ENCODE results near the gene PLEKHO2. TPM values are rescaled to one million over a fixed set of nuclear protein-coding genes. Genes with fewer than 3 reads are reported as not detected.

The PLEKHO2 gene
- total and polyA plus RNA-seq, 2 experiments from 2014 or later: 9.0 to 29.4 TPM

DNA sequence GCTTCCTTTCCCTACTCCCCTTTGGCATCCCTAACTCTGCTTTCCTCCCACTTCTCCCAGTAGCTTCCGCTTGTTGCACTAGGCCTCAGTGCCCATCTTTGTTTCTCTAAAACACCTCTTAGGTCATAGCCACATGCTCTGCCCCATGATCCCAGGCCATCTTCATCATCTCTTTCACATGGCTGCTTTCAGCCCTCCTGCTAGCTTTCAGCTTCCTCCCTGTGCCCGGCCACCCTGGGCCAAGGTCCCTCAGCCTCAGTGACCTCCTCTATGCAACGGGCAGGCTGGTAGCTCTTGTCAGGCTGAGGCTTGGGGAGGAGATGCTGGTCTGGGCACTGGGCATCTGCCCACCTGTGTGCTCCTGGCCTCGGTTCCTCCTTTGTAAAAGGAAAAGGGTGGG is 2.3 kb downstream of the PLEKHO2 start:
- peaks cover 63% of the 10 kb centered on the region for H4K20me1 ChIP-seq (replicated peaks; ENCODE audit: insufficient read depth)
- peak overlapping the region; percentile 94 for H3K4me2 ChIP-seq
- TF ChIP-seq STAT1 (IDR thresholded peaks at IDR 0.05; ENCODE audit: unreplicated experiment): no peak
- TF ChIP-seq CREB1 (CRISPR knock-in tag; IDR thresholded peaks at IDR 0.05; ENCODE audit: low read depth): no peak
- TF ChIP-seq, protein P1, sequence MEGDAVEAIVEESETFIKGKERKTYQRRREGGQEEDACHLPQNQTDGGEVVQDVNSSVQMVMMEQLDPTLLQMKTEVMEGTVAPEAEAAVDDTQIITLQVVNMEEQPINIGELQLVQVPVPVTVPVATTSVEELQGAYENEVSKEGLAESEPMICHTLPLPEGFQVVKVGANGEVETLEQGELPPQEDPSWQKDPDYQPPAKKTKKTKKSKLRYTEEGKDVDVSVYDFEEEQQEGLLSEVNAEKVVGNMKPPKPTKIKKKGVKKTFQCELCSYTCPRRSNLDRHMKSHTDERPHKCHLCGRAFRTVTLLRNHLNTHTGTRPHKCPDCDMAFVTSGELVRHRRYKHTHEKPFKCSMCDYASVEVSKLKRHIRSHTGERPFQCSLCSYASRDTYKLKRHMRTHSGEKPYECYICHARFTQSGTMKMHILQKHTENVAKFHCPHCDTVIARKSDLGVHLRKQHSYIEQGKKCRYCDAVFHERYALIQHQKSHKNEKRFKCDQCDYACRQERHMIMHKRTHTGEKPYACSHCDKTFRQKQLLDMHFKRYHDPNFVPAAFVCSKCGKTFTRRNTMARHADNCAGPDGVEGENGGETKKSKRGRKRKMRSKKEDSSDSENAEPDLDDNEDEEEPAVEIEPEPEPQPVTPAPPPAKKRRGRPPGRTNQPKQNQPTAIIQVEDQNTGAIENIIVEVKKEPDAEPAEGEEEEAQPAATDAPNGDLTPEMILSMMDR (conservative IDR thresholded peaks at IDR 0.05; ENCODE audit: low read depth in 2 of 2): no peak
- Mint-ChIP-seq H3K4me1 (peaks cover 68% of the 10 kb centered on the region), H3K9me3 (no peaks in the 10 kb centered on the region), H3K36me3 (ENCODE audit: low read depth) (peaks cover 17% of the 10 kb centered on the region), H3K4me3 (peak overlapping the region; percentile 95), H3K27ac (no peak overlapping the region), H3K27me3 (ENCODE audit: insufficient read depth, low read depth, poor library complexity) (peaks cover 18% of the 10 kb centered on the region)
- H3K27ac ChIP-seq (ENCODE audit: low read depth): no peak overlapping the region
- no peaks in the 10 kb centered on the region; the same call in 1 of the 2 replicates for H3K36me3 ChIP-seq (ENCODE audit: insufficient read depth)
- peak overlapping the region; percentile 88 for H3K4me3 ChIP-seq
- ATAC-seq (no peak), DNase-seq (ENCODE audit: low spot score) (no peak)
- H2AFZ ChIP-seq: no peak overlapping the region
- H3K4me1 ChIP-seq (ENCODE audit: insufficient read depth): peaks cover 55% of the 10 kb centered on the region
- peaks cover 68% of the 10 kb centered on the region for H3K79me2 ChIP-seq (replicated peaks; ENCODE audit: insufficient read depth)
- H3K27me3 ChIP-seq (ENCODE audit: insufficient read depth): no peaks in the 10 kb centered on the region
- H3K9me2 ChIP-seq (ENCODE audit: insufficient read depth): no peaks in the 10 kb centered on the region
- H3F3A ChIP-seq (replicated peaks; ENCODE audit: low read depth): peaks cover 22% of the 10 kb centered on the region; the same call in 1 of the 2 replicates

DNA sequence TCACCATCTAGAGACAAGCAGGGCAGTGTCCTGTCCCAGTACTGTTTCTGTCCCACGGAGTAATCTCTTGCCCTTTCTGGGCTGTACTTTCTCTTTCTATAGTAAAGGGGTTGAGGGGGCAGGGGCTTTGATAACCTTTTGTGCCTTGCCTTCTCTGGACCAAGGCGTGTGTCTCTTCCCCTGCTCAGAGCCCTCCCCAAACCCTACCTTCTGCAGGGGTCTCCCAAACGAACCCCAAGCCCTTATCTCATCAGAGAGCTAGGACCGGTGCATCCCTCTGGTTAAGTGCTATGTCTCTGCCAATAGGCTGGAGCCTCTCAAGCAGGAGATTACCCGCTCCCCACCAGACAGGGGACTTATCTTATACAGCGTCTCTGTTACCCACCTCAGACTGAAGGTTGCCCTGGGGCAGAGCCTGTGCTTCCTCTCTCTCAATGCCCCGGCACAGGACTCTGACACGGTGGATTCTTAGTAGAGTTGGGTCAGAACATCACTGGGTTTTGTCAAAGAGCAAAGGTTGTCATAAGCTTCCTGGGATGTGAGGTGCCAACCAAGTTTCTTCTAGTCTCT is 2.9 kb downstream of the PLEKHO2 start:
- TF ChIP-seq EZH2phosphoT487 (IDR thresholded peaks at IDR 0.05; ENCODE audit: unreplicated experiment) (no peak), ZNF331 (CRISPR knock-in tag; IDR thresholded peaks at IDR 0.05; ENCODE audit: low read depth) (no peak), POLR2AphosphoS5 (IDR thresholded peaks at IDR 0.05; ENCODE audit: low read depth) (no peak), EZH2 (IDR thresholded peaks at IDR 0.05; ENCODE audit: low read depth, unreplicated experiment) (no peak), JUNB (IDR thresholded peaks at IDR 0.05; ENCODE audit: unreplicated experiment) (no peak)
- TF ChIP-seq, protein P1 (conservative IDR thresholded peaks at IDR 0.05; ENCODE audit: low read depth in 2 of 2): no peak
- TF ChIP-seq, protein P2, sequence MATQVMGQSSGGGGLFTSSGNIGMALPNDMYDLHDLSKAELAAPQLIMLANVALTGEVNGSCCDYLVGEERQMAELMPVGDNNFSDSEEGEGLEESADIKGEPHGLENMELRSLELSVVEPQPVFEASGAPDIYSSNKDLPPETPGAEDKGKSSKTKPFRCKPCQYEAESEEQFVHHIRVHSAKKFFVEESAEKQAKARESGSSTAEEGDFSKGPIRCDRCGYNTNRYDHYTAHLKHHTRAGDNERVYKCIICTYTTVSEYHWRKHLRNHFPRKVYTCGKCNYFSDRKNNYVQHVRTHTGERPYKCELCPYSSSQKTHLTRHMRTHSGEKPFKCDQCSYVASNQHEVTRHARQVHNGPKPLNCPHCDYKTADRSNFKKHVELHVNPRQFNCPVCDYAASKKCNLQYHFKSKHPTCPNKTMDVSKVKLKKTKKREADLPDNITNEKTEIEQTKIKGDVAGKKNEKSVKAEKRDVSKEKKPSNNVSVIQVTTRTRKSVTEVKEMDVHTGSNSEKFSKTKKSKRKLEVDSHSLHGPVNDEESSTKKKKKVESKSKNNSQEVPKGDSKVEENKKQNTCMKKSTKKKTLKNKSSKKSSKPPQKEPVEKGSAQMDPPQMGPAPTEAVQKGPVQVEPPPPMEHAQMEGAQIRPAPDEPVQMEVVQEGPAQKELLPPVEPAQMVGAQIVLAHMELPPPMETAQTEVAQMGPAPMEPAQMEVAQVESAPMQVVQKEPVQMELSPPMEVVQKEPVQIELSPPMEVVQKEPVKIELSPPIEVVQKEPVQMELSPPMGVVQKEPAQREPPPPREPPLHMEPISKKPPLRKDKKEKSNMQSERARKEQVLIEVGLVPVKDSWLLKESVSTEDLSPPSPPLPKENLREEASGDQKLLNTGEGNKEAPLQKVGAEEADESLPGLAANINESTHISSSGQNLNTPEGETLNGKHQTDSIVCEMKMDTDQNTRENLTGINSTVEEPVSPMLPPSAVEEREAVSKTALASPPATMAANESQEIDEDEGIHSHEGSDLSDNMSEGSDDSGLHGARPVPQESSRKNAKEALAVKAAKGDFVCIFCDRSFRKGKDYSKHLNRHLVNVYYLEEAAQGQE (IDR thresholded peaks at IDR 0.05; ENCODE audit: unreplicated experiment): no peak
- Histone ChIP-seq H3K9me2 (ENCODE audit: insufficient read depth) (no peaks in the 10 kb centered on the region), H3F3A (replicated peaks; ENCODE audit: low read depth) (peaks cover 21% of the 10 kb centered on the region; the same call in 1 of the 2 replicates), H3K4me1 (ENCODE audit: insufficient read depth) (peaks cover 55% of the 10 kb centered on the region), H4K20me1 (replicated peaks; ENCODE audit: insufficient read depth) (peaks cover 63% of the 10 kb centered on the region), H2AFZ (no peak overlapping the region), H3K4me3 (peak overlapping the region; percentile 88; the same call in 1 of the 2 replicates), H3K27ac (ENCODE audit: low read depth) (no peak overlapping the region), H3K4me2 (peak overlapping the region; percentile 94), H3K36me3 (ENCODE audit: insufficient read depth) (peaks cover under 1% of the 10 kb centered on the region; the same call in 1 of the 2 replicates), H3K27me3 (ENCODE audit: insufficient read depth) (no peaks in the 10 kb centered on the region), H3K79me2 (replicated peaks; ENCODE audit: insufficient read depth) (peaks cover 72% of the 10 kb centered on the region)
- no peak overlapping the region; the same call in 1 of the 2 replicates for H3K27ac Mint-ChIP-seq
- peaks cover 18% of the 10 kb centered on the region for H3K27me3 Mint-ChIP-seq (ENCODE audit: insufficient read depth, low read depth, poor library complexity)
- ATAC-seq (no peak), DNase-seq (ENCODE audit: low spot score) (no peak)
- H3K4me3 Mint-ChIP-seq: peak overlapping the region; percentile 95; the same call in 1 of the 3 replicates
- H3K36me3 Mint-ChIP-seq (ENCODE audit: low read depth): peaks cover 20% of the 10 kb centered on the region
- H3K4me1 Mint-ChIP-seq: peaks cover 66% of the 10 kb centered on the region
- no peaks in the 10 kb centered on the region for H3K9me3 Mint-ChIP-seq
